Spleen (tissue), 3 donors: ENCODE measurements around the gene PCED1B.

Source experiments
- POLR2A ChIP-seq, 3 donors: fragments of 450-650 bp; IDR thresholded peaks; one replicate each; pipeline ENCODE4 v1.5.1; 2017; ENCODE audit warnings: antibody characterized with exemption in 3 of 3, mild to moderate bottlenecking in 1 of 3
- POLR2AphosphoS5 ChIP-seq, 3 donors: sonication (generic); formaldehyde crosslinking; IDR thresholded peaks; one replicate each; pipeline ENCODE4 v1.5.1; 2017; ENCODE audit warnings: antibody characterized with exemption in 3 of 3

DNA sequence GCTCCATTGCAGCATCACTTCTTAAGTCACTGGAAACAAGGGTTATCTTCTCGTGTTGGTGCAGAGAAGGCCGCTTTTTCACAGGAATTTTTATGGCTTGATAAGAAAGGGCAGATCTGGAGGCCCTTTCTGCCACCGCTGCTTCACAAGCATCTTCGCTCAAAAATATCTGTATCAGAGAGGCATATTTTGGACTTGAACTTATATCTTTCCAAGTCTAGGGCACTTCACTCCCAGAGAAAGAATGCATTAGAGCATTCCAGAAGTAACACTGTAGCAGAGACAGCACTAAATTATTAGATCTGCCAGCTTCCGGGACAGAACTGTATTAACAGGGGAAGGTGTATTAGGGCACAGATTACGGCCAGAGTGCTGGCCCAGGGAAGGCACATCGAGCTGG, 152.0 kb downstream of the PCED1B start:
- TF ChIP-seq POLR2A (IDR thresholded peaks at IDR 0.05) (no peak), POLR2AphosphoS5 (IDR thresholded peaks at IDR 0.05) (no peak)
